NOMO-1 (cell line): ENCODE results near the gene SHROOM2.
A peak's percentile ranks its signal among the peaks of the same experiment; 100 is the strongest.
"Not testable (repeated sequence)": the region's sequence is repeated elsewhere in the genome, so short reads cannot be mapped to it uniquely, and the experiment has no call there.

Experiments used
- DNase-seq, 2 experiments: peaks; one replicate each; lab custom pipeline; 2025; ENCODE audit not compliant: unreplicated experiment in 2 of 2; lab: John Stamatoyannopoulos, UW

Gene SHROOM2

DNA sequence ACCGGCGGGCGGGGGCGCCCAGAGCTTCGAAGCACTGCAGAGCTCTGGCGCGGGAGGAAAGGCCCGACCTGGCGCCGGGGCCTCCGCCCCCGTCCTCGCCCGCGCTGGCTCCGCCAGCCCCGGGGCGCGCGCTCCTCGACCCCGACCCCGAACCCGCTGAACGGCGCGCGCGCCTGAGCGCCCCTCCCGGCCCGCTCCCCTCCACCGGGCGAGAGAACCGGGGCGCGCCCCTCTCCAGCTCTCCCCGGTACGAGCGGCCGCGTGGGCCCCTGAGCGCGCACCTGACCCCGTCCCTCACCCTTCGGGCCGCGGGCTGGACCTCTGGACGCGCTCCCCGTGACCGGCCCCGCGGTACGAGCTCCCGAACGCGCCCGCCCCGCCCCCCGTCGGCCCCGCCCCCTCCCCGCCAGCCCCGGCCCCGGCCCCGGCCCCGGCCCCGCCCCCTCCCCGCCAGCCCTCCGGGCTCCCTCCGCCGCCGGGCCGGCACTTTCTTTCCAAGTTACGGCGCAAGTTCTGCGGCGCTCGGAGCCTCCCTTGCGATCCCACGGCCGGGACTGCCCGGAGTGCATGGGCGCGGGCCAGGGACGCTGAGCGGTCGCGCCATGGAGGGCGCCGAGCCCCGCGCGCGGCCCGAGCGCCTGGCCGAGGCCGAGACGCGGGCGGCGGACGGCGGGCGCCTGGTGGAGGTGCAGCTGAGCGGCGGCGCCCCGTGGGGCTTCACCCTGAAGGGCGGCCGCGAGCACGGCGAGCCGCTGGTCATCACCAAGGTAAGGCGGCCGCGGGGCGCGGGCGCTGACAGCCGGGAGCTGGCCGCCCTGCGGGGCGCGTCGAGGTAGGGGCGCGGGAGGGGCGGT lies at the start of gene SHROOM2:
TSS of gene SHROOM2 (plus strand) at position 486 of the 854 bp plus-strand sequence. CDS start at position 603, 117 bp downstream.
- DNase-seq, result no peak

GRCh38 chrX:9737363-9737762 lies 48.9 kb upstream of the SHROOM2 start:
- no peak for DNase-seq

DNA sequence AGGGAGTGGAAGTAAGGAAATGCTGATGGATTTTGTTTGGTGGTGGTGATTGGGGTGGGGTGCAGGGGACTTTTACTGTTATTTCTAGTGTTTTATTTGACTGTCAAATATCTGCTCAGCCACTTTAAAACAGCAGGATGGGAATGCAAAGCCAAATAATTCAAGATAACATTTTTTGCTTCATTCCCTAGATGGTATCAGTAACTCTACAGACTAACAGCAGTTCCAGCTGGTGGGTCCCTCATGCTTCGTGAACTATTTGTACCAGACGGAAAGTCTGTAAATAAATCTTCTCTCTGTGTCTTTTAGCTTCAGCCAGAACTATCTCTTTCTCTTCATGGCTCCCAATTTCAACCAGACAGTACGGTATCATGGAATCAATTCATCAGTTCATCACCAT lies 48.1 kb upstream of the SHROOM2 start:
- no peak for DNase-seq

DNA sequence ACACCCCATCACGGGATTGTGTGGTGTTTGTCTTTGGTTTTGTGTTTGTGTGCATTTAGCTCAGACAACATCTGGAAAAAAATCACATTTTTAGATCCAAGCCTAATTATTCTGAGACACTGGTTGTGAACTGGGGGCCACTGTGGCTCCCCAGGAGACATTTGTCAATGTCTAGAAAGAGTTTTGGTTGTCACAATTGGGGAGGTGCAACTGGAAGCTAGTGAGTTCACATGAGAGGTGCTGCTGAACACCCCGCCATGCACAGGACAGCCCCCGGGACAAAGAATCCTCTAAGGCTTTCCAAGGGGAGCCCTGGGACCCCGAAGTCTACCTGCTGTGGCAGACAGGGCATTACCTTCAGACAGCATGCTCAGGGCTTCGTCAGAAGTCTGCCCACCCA lies 47.1 kb upstream of the SHROOM2 start:
- DNase-seq, result peak; percentile 0 to 5

DNA sequence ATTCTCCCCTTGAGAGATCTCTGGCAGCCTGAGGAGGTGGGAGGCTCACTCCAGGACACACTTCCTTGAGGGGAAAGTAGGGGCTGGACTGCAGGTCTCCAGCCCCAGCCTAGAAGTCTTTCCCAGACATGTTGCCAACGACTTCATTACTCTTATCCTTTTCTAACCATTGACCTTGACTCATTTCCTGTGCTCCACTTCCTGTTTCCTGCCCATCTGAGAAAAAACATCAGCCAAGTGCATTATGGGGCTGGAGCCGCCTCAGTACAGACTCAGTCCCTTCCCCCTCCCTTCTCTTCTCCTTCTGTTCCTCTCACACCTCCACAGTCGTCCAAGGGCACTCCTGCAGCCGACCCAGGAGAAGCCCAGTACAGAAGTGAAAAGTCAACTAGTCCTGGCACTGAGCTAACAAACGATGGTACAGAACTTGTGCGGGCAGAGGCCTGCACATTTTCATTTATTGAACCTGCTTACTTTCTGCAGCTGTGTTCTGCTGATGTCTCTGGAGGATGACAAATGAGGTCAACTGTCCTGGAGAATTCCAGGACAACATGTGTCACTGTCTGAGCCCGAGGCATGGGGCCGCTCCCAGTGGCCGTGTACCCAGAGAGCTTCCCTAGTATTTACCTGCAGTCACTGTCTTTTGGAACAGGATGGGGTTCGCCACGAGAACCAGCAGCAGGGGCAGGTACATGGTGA lies 40.7 kb upstream of the SHROOM2 start:
- peak; percentile 29 to 32 for DNase-seq

- DNase-seq, result peak; percentile 54 to 84
Observed at GRCh38 chrX:9746148-9746888, 39.9 kb upstream of the SHROOM2 start.

GRCh38 chrX:9747644-9748043 lies 38.6 kb upstream of the SHROOM2 start:
- DNase-seq, result no peak

GRCh38 chrX:9749146-9749692 lies 37.0 kb upstream of the SHROOM2 start:
- DNase-seq, result no peak

DNA sequence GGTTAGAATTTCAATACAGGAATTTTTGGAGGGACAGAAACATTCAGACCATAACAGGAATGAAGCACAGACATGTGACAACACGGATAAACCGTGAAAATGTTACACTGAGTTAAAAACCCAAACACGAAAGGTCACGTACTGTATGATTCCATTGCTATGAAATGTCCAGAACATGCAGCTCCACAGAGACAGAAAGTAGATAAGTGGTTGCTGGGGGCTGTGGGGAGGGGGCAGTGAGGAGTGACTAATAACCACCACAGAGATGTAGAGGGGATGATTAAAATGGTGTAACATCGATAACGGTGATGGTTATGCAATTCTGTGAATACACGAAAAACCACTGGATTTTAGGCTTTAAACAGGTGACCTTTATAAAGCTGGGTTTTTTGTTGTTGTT lies 28.9 kb upstream of the SHROOM2 start:
- no peak for DNase-seq

DNA sequence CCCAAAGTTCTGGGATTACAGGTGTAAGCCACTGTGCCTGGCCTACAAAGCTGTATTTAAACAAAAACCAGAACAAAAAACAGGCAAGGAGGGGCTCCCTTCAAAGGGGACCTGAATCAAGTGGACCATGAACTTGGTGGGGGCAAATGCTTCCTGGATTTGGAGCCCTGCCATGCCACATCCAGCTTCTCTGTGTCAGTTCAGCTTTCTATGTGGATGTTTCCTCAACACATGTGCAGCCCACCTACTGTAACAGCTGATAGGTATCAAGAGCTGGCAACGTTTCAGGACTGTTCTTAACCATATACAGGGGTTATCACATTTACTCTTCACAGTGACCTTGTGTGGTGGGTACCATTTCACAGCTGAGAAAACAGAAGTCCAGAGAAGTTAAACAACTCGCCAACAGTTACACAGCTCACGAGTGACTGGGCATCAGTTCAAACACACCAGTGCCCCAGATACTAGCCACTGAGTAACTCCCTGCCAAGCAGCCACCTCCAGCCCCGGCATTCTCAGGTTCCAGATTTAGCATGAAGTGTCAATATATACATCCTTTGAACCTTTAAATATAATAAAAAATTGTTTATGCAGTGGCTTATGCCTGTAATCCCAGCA lies 28.1 kb upstream of the SHROOM2 start:
- no peak for DNase-seq

- DNase-seq, result no peak
Observed at GRCh38 chrX:9759337-9759736, 26.9 kb upstream of the SHROOM2 start.

DNA sequence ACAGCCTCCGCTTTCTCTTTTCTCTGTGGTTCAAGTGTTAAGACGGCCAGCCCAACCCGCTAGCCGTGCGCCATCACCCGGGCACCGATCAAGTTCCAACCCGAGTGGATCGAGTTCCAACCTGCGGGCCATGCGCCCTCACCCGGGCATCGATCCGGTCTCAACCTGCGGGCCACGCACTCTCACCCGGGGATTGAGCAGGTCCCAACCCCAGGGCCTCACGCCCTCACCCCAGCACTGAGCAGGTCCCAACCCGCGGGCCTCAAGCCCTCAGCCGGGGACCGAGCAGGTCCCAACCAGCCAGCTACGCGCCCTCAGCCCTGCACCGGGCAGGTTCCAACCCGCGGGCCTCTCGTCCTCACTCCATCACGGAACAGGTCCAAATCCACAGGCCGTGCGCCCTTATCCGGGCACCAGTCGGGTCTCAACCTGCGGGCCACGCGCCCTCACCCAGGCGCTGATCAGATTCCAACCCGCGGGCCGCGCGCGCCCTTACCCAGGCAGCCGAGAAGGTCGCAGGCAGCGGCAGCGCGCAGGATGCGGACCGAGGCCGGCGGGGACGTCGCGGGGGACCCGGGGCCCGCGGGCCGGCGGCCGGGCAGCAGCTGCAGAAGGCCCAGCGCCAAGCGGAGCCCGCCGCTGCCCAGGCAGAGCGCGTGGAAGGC lies 21.0 kb upstream of the SHROOM2 start:
- no peak for DNase-seq

GRCh38 chrX:9765737-9766097 lies 20.5 kb upstream of the SHROOM2 start, which contains the start of gene GPR143:
GPR143 (minus strand) TSS chrX:9765847; CDS start chrX:9765817, 30 bp downstream.
- no peak for DNase-seq

DNA sequence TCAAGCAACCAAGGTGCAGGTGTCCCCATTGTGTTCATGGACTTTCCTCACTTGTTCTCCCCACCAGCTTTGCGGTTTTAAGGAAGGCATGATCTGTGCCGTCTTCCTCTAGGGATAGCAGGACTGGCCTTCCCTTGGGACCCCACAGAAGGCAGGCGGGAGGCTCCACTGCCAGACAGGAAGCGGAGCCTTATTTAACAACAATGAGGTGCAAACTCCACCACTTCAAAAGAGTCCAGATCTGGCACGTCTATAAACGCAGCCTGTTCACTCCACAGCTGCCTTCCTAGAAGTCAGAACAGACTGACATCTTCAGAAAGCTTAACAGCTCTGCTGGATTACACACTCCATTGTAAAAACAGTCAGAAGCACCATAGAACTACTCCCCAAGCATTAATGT lies 18.9 kb upstream of the SHROOM2 start:
- no peak for DNase-seq

- DNase-seq, result not testable (repeated sequence)
Observed at GRCh38 chrX:9768321-9768839, 17.8 kb upstream of the SHROOM2 start.

- no peak for DNase-seq
Observed at GRCh38 chrX:9770319-9770718, 15.9 kb upstream of the SHROOM2 start.

- DNase-seq, result no peak
Observed at GRCh38 chrX:9772943-9773342, 13.3 kb upstream of the SHROOM2 start.

DNA sequence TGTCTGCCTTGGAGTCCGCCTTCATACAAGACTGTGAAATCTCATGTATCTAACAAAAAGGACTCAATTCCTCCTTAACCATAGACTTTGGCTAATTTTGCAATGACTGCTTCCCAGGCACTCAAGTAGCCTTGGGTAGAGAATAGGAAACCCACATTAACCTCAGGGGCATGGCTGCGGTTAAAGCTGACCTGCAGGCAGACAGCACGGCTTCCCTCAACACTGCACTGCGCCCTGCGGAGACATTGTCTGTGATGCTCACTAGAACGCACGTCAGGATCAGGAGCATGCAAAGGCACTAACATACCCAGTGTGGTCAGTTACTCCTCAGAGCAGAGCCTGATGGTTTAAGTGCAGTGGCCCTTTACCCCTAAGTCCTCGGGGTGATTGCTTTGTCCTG lies 10.3 kb upstream of the SHROOM2 start:
- peak; percentile 43 to 86 for DNase-seq

DNA sequence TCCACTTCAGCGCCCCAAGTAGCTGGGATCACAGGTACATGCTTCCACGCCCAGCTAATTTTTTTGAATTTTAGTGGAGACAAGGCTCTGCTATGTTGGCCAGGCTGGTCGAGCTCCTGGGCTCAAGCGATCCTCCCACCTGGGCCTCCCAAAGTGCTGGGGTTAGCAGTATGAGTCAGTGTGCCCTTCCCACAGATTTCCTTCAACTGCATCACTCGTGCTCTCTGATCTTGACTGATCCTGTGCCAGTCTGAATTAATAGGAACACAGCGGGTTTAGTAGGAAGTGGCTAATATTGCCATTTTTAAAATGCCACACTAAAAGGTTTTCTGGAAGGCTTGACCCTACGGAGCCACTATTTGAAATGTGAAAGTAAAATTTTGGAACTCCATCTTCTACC lies 4.3 kb upstream of the SHROOM2 start:
- DNase-seq, result no peak

GRCh38 chrX:9784332-9784731 lies 1.9 kb upstream of the SHROOM2 start:
- no peak for DNase-seq
